ENCODE results near the gene CD55.

CD55 gene

DNA sequence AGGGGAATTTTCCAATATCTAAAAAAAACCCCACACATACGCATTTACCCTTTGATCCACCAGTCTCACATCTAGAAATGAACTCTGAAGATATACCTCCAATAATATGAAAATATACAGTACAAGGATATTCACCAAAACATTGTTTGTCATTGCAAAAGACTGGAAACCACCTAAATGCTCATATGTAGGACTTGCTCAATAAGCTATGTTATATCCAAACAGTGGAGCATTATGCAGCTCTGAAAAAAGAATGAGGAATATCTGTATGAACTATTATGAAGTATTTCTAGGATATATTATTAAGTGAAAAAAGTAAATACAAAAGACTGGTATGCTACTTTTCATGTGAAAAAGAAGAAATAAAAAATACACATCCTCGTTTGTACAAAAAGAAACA is 43.6 kb downstream of the CD55 start:
- H3K36me3 ChIP-seq (replicated peaks; ENCODE audit: insufficient read depth, low read length): no peaks in the 10 kb centered on the region

DNA sequence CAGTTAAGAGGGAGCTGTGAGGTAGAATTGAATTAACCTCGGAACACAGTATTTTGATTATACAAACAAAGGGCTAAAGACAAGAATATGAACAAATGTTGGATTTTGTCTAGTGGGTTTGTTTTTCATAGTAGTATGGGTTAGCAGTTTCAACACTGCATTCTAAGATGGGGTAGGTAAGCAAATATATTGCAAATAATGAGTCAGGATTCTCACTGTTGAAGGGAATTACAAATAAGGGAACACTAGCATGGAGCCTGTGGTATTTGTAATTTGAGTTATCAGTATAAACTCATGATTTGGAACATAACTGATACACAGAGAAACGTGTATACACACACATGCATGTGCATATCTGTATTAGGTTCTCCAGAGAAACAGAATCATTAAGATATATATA is 44.5 kb downstream of the CD55 start:
- no peak for DNase-seq
- H3K9ac ChIP-seq (ENCODE audit: low read length): no peak overlapping the region
- H2AFZ ChIP-seq (ENCODE audit: low read length): no peak overlapping the region

More for the DNA sequence above, 43.6 kb downstream of the CD55 start:
- TF ChIP-seq EZH2phosphoT487 (IDR thresholded peaks at IDR 0.05; ENCODE audit: low read length) (no peak), EZH2 (optimal IDR thresholded peaks at IDR 0.05; ENCODE audit: low read depth, low read length) (no peak)
- TF ChIP-seq, protein P1, sequence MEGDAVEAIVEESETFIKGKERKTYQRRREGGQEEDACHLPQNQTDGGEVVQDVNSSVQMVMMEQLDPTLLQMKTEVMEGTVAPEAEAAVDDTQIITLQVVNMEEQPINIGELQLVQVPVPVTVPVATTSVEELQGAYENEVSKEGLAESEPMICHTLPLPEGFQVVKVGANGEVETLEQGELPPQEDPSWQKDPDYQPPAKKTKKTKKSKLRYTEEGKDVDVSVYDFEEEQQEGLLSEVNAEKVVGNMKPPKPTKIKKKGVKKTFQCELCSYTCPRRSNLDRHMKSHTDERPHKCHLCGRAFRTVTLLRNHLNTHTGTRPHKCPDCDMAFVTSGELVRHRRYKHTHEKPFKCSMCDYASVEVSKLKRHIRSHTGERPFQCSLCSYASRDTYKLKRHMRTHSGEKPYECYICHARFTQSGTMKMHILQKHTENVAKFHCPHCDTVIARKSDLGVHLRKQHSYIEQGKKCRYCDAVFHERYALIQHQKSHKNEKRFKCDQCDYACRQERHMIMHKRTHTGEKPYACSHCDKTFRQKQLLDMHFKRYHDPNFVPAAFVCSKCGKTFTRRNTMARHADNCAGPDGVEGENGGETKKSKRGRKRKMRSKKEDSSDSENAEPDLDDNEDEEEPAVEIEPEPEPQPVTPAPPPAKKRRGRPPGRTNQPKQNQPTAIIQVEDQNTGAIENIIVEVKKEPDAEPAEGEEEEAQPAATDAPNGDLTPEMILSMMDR (IDR thresholded peaks at IDR 0.05; ENCODE audit: low read length): no peak
- no peaks in the 10 kb centered on the region for H3K9me2 ChIP-seq (replicated peaks; ENCODE audit: insufficient read depth, low read length)
- no peak for DNase-seq
- no peaks in the 10 kb centered on the region for H3K9me3 ChIP-seq (replicated peaks; ENCODE audit: insufficient read depth, low read length)
- no peaks in the 10 kb centered on the region for H4K20me1 ChIP-seq (ENCODE audit: insufficient read depth, low read length)
- peak overlapping the region; percentile 6; the same call in 1 of the 2 replicates for H3K27ac ChIP-seq (ENCODE audit: low read length)
- peaks cover 11% of the 10 kb centered on the region for H3F3A ChIP-seq (ENCODE audit: insufficient read depth, low read length)
- H3K4me2 ChIP-seq (ENCODE audit: low read depth, low read length): peak overlapping the region; percentile 52
- peaks cover 23% of the 10 kb centered on the region for H3K4me1 ChIP-seq (ENCODE audit: low read length)
- no peaks in the 10 kb centered on the region for H3K79me2 ChIP-seq (ENCODE audit: low read length)
- H3K27me3 ChIP-seq (replicated peaks; ENCODE audit: insufficient read depth, low read length): peaks cover 8% of the 10 kb centered on the region
- H3K4me3 ChIP-seq (ENCODE audit: low read length): 0 out of 2 replicates have a peak overlapping the region, but pooled peaks have one; percentile 2
- no peak overlapping the region for H2AFZ ChIP-seq (ENCODE audit: low read length)
- no peak overlapping the region for H3K9ac ChIP-seq (ENCODE audit: low read length)

DNA sequence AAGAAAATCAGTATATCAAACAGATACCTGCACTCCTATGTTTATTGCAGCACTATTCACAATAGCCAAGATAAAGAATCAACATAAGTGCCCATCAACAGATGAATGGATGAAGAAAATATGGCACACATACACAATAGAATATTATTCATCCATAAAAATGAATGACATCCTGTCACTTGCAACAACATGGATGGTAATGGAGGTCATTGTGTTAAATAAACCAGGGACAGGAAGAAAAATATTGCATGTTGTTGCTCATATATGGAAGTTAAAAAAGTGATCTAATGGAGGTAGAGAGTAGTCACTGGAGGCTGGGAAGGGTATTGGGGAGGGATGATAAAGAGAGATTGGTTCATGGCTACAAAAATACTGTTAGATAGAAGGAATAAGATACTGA is 67.2 kb downstream of the CD55 start:
- H3K4me3 ChIP-seq (ENCODE audit: low read length): no peak overlapping the region
- DNase-seq: no peak
- TF ChIP-seq, protein P1 (IDR thresholded peaks at IDR 0.05; ENCODE audit: low read length): no peak
- TF ChIP-seq EZH2 (optimal IDR thresholded peaks at IDR 0.05; ENCODE audit: low read depth, low read length): no peak

More for the DNA sequence above, 44.5 kb downstream of the CD55 start:
- TF ChIP-seq, protein P1 (IDR thresholded peaks at IDR 0.05; ENCODE audit: low read length): no peak
- TF ChIP-seq EZH2 (optimal IDR thresholded peaks at IDR 0.05; ENCODE audit: low read depth, low read length): no peak
- no peak for TF ChIP-seq EZH2phosphoT487 (IDR thresholded peaks at IDR 0.05; ENCODE audit: low read length)
- no peak overlapping the region for H3K4me3 ChIP-seq (ENCODE audit: low read length)
- no peaks in the 10 kb centered on the region for H4K20me1 ChIP-seq (ENCODE audit: insufficient read depth, low read length)
- H3K27ac ChIP-seq (ENCODE audit: low read length): no peak overlapping the region
- peaks cover 23% of the 10 kb centered on the region for H3K4me1 ChIP-seq (ENCODE audit: low read length)
- no peaks in the 10 kb centered on the region for H3K9me2 ChIP-seq (replicated peaks; ENCODE audit: insufficient read depth, low read length)
- H3K9me3 ChIP-seq (replicated peaks; ENCODE audit: insufficient read depth, low read length): no peaks in the 10 kb centered on the region
- no peaks in the 10 kb centered on the region for H3K36me3 ChIP-seq (replicated peaks; ENCODE audit: insufficient read depth, low read length)
- H3K79me2 ChIP-seq (ENCODE audit: low read length): no peaks in the 10 kb centered on the region
- H3K27me3 ChIP-seq (replicated peaks; ENCODE audit: insufficient read depth, low read length): peaks cover 8% of the 10 kb centered on the region
- no peak overlapping the region for H3K4me2 ChIP-seq (ENCODE audit: low read depth, low read length)
- peaks cover 11% of the 10 kb centered on the region for H3F3A ChIP-seq (ENCODE audit: insufficient read depth, low read length)

More for the DNA sequence above, 67.2 kb downstream of the CD55 start:
- Histone ChIP-seq H3K79me2 (ENCODE audit: low read length) (no peaks in the 10 kb centered on the region), H3F3A (ENCODE audit: insufficient read depth, low read length) (no peaks in the 10 kb centered on the region), H3K4me2 (ENCODE audit: low read depth, low read length) (no peak overlapping the region), H3K9ac (ENCODE audit: low read length) (no peak overlapping the region), H3K9me2 (replicated peaks; ENCODE audit: insufficient read depth, low read length) (no peaks in the 10 kb centered on the region), H3K9me3 (replicated peaks; ENCODE audit: insufficient read depth, low read length) (no peaks in the 10 kb centered on the region), H3K27me3 (replicated peaks; ENCODE audit: insufficient read depth, low read length) (no peaks in the 10 kb centered on the region), H3K27ac (ENCODE audit: low read length) (no peak overlapping the region), H4K20me1 (ENCODE audit: insufficient read depth, low read length) (no peaks in the 10 kb centered on the region), H3K4me1 (ENCODE audit: low read length) (no peaks in the 10 kb centered on the region), H3K36me3 (replicated peaks; ENCODE audit: insufficient read depth, low read length) (no peaks in the 10 kb centered on the region), H2AFZ (ENCODE audit: low read length) (no peak overlapping the region)
